ENCODE data around the gene HIVEP1.

HIVEP1 gene

GRCh38 chr6:12012038-12012557 is at the start of gene HIVEP1:
Gene HIVEP1, plus strand, starts transcription at chr6:12012312. Its CDS starts 3,317 bp downstream, at chr6:12015629.
- DNase-seq = peak; percentile 70

GRCh38 chr6:11963756-11964500 is 48.2 kb upstream of the HIVEP1 start:
- no peak for DNase-seq

- DNase-seq = no peak
Observed at GRCh38 chr6:11964729-11965335, 47.3 kb upstream of the HIVEP1 start.

- no peak for DNase-seq
Observed at GRCh38 chr6:11965499-11965898, 46.6 kb upstream of the HIVEP1 start.

DNA sequence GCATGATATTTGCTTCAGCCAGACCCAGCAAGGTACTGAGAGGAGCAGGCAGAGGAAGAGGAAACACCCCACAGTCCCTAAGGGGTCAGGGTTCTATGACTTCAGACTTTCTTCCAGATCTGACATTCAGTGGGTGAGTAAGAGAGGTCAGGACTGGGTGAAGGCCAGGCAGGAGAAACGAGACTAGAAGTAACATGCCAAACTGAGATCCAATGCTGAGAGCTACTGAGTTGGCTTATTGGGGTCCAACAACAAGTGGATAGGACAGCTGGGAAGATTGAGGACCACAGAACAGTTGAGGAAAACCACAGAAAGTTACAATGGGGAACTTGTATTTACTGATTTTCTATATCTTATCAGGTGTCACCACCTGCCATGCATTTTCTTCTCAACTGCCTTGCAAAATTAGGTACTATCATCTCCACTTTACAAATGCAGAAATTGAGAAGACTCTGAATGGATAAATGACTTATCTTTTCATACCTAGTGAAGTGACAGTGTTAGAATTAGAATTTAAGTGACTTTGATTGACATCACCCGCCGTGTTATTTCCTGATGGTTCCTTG is 43.8 kb upstream of the HIVEP1 start:
- no peak for DNase-seq

DNA sequence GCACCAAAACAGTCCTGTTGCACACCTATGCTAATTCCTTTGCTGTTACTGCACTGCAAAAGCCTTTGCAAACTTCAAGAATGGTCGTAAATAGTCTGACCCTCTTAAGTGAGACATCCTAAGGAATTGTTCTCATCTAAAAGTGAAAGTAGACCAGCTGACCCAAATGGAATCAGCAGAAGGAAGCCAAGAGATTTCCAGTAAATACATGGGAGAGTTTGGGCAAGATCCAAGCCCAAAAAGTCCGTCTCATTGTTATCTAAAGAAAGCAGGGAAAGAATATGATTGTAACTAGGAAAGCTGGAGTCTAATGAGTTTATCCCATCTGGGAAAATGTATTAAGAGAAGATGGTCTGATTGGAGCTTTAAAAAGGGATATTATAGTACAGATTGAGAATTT is 43.0 kb upstream of the HIVEP1 start:
- DNase-seq = no peak

DNA sequence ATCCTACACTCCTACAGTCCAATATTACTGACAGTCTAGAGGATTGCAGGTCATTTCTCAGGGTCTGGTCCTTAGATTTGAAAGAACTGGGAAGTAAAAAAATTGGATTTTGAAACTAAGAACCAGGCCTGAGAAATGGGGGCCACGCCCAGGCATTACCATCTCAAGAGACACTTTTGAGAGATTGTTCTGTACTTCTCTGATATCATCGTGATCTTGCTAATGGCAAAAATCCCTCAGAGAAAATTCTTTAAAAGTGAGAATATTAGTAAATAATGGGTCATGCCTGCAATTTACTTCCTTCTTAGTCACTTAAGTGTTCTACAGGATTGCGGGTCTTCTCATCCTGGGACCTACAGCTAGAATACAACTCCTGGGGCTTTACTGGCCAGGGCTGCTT is 42.0 kb upstream of the HIVEP1 start:
- DNase-seq = no peak

- no peak for DNase-seq
Observed at GRCh38 chr6:11971154-11971553, 41.0 kb upstream of the HIVEP1 start.

DNA sequence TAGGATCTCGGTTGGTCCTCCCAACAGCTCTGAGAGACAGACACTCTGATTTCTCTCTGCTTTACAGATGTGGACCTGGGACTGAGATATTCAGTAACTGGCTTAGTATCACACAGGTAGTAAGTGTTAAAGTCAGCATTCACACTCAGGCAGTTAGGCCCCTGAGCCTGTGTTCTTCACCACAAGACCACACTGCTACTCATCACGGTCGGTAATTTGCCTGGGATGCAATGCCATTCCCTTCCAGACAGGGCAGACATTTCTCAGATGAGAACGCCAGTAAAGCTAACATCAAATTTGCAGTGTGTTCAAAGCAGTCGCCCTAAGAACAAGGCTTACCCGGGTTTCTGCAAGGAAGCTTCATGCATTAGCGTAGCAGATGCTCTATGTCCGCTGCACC is 39.8 kb upstream of the HIVEP1 start:
- no peak for DNase-seq

GRCh38 chr6:11972806-11973205 is 39.3 kb upstream of the HIVEP1 start:
- DNase-seq = no peak

GRCh38 chr6:11973238-11973637 is 38.9 kb upstream of the HIVEP1 start:
- no peak for DNase-seq

DNA sequence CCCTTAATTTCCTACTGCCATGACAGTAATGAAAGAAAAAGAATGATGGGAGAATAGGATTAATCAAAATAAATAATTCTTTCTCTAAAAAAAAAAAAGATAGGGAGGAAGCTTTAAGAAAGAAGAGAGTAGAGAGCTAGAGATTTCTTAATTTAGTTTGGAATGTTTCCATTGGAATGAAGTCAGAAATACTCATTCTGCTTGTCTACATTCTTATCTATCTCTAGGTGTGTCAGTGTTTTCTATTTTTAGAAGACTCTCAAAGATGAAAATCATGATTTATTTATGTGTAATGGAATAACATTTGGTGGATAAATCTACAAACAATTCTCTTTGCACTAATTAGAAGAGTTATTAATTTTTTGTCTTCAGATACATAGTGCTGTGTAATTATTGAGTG is 38.0 kb upstream of the HIVEP1 start:
- no peak for DNase-seq

DNA sequence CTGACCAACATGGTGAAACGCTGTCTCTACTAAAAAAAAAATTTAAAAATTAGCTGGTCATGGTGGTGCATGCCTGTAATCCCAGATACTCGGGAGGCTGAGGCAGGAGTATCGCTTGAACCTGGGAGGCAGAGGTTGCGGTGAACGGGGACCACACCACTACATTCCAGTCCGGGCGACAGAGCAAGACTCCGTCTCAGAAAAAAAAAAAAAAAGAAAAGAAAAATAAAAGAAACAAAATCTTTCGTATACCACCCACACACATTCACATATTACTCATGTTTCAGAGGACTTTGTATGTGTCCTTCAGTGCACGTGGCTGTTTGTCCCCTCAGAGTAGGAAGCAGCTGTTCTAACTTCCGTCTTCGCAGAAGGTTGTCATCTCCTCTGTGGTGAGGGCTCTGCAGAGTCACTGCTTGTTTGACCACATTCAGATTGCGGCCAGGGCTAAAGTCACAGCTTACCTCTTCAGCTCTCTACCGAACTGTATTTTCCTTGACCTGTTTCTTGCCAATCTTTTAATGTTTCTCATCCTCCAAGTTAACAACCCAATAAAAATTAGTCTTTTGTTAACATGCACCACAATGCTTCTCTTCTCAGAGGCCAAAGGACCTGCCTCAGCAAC is 36.6 kb upstream of the HIVEP1 start:
- no peak for DNase-seq

DNA sequence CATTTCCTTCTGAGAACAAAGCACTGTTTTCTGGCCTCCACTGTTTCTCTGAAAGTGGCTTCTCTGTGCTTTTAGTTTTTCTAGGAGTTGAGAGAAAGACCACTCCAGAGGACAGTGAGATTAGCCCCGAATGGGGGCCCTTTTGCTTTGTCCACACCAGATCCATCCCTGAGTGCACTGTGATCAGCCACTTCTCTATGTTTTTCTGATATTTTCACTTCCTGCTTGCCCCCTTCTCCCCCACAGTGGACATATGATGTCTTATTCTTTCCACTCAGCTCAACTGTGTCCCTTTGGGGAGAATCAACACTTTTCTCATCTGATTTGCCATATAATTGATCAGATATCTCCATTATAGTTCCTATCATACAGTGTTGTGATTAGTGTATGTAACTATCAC is 35.6 kb upstream of the HIVEP1 start:
- no peak for DNase-seq

- DNase-seq = no peak
Observed at GRCh38 chr6:11977193-11977592, 34.9 kb upstream of the HIVEP1 start.

GRCh38 chr6:11977738-11978137 is 34.4 kb upstream of the HIVEP1 start:
- no peak for DNase-seq

DNA sequence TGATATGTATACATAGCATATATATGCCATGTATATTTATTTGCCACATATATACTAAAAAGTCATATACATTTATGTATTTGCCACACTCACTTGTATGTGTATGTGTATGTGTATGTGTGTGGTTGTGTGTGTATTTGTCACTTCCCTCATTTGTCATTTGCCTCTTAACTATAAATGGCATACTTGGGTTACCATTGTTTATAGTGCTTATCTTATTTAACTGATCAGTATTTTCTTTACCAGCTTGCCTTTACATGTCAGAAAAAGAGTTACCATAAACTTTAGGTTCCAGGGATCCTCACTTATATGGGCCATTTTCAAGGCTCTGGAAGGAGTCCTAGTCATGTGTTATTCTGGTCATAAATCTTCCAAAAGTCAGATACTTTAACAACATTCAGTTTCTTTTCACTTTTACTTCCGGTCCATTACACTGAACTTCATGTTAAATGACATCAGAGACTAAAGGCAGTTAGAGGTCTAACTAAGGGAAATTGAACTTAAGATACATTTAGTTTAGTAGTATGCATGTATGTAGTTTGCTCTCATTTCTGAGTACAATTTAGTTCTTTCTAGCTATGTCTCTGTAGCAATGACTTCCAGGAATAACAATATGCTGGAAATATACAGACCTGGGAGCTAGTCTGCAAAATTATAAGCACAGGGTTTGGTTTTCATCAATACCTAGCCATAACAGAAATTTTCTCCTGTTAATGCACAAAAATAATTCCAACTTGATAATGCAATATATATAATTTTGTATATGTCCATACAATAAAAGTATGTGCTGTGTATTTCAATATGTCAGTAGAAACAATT is 33.7 kb upstream of the HIVEP1 start:
- DNase-seq = no peak

DNA sequence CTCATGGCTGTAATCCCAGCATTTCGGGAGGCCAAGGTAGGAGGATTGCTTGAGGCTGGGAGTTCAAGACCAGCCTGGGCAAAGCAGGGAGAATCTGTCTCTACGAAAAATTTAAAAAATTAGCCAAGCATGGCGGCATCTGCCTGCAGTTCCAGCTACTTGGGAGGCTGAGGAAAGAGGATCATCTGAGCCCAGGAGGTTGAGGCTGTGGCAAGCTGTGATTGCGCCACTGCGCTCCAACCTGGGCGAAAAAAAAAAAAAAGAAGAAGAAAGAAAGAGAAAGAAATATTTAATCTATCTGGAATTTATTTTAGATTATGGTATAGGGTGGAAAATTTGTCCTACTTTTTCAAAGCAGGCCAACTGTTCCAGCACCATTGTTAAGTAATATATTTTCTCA is 32.2 kb upstream of the HIVEP1 start:
- DNase-seq = no peak

DNA sequence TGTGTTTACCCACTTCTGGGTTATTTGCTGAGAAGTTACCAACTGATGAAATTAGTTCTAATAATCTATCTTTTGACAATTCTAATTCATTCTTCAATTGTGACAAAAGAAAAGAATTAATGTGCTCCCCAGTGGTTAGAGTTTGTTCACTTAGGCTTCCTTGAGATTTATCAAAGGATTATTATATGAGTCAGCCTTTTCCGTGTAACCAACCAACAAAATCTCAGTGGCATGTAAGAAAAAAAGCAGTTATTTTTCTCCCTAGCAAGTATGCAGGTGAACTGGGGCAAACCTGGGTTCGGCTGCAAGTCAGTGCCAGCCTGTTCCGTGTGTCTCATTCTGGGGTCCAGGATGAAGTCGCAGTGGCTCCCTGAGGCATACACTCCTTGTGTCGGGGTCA is 28.8 kb upstream of the HIVEP1 start:
- DNase-seq = no peak

DNA sequence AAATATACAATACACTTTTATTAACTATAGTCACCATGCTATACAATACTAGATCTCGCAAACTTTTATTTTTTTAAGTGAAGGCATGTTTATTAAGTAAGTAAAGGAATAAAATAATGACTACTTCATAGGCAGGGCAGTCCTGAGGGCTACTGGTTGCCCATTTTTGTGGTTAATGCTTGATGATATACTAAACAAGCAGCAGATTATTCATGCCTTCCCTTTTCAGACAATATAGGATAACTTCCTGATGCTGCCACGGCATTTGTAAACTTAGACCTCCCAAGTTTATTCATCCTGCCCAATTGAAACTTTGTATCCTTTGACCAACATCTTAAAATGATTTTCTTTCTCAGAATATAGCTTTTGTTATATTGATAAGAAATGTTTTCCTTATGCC is 24.7 kb upstream of the HIVEP1 start:
- no peak for DNase-seq

- no peak for DNase-seq
Observed at GRCh38 chr6:11989386-11989785, 22.7 kb upstream of the HIVEP1 start.

GRCh38 chr6:11992086-11992485 is 20.0 kb upstream of the HIVEP1 start:
- DNase-seq = no peak
